WTC11 (cell line): Measurements from ENCODE around the gene AOAH. TPM values are rescaled to one million over a fixed set of nuclear protein-coding genes. Genes with fewer than 3 reads are reported as not detected.

Experiments
- ATAC-seq: fragments of 200-7000 bp; cut with Tn5 transposase; 2 replicates; pipeline ENCODE4 v1.10.0; 2021; ENCODE audit warnings: mild to moderate bottlenecking, moderate library complexity
- CTCF ChIA-PET: fragments of 300-600 bp; sonication (Branson Sonifier 250); formaldehyde crosslinking; loops from one replicate; lab custom pipeline; 2021; ENCODE audit warnings: antibody characterized with exemption; lab: Charles Lee
- POLR2A ChIA-PET: fragments of 350-600 bp; sonication (Branson Sonifier 250); formaldehyde crosslinking; loops from one replicate; lab custom pipeline; 2021; ENCODE audit warnings: antibody characterized with exemption; lab: Charles Lee
- DNase-seq: peaks from one replicate; pipeline ENCODE4 v3.0.0; 2021; ENCODE audit warnings: low spot score
- H3K27ac Mint-ChIP-seq: 2 replicates; pipeline ENCODE4 v1.8.0; 2021; ENCODE audit warnings: mixed read lengths
- H3K27me3 Mint-ChIP-seq: 2 replicates; pipeline ENCODE4 v1.8.0; 2021; ENCODE audit warnings: low read depth, mild to moderate bottlenecking, moderate library complexity, mixed read lengths
- H3K36me3 Mint-ChIP-seq: 2 replicates; pipeline ENCODE4 v1.8.0; 2021; ENCODE audit warnings: mixed read lengths
- H3K4me1 Mint-ChIP-seq: 2 replicates; pipeline ENCODE4 v1.8.0; 2022; ENCODE audit warnings: mixed read lengths
- H3K4me3 Mint-ChIP-seq: 2 replicates; pipeline ENCODE4 v1.8.0; 2021; ENCODE audit warnings: mild to moderate bottlenecking, moderate library complexity, mixed read lengths
- H3K9me3 Mint-ChIP-seq: 2 replicates; pipeline ENCODE4 v1.8.0; 2021; ENCODE audit warnings: mixed read lengths
- GRHL2 ChIP-seq: fragments of 250-450 bp; sonication (Bioruptor Pico); IDR thresholded peaks from 2 replicates; pipeline ENCODE4 v1.8.0; 2022; ENCODE audit warnings: mild to moderate bottlenecking, moderate library complexity; ENCODE audit not compliant: insufficient replicate concordance, severe bottlenecking
- GTF2I ChIP-seq: fragments of 250-450 bp; sonication (Bioruptor Pico); conservative IDR thresholded peaks from 2 replicates; pipeline ENCODE4 v1.4.0; 2021; ENCODE audit warnings: mild to moderate bottlenecking
- KAT7 ChIP-seq: sonication (generic); formaldehyde crosslinking; IDR thresholded peaks from 2 replicates; pipeline ENCODE4 v1.8.1; 2023; ENCODE audit warnings: missing genetic modification reagents, mild to moderate bottlenecking, borderline replicate concordance
- NFYB ChIP-seq: sonication (generic); formaldehyde crosslinking; conservative IDR thresholded peaks from 2 replicates; pipeline ENCODE4 v1.8.0; 2022; ENCODE audit warnings: low read depth, missing genetic modification reagents
- OVOL2 ChIP-seq: fragments of 250-450 bp; sonication (Bioruptor Pico); IDR thresholded peaks from 2 replicates; pipeline ENCODE4 v1.9.0; 2021; ENCODE audit warnings: mild to moderate bottlenecking, borderline replicate concordance
- TP53 ChIP-seq: sonication (generic); formaldehyde crosslinking; IDR thresholded peaks from 2 replicates; pipeline ENCODE4 v1.8.1; 2023; ENCODE audit warnings: mild to moderate bottlenecking, missing genetic modification reagents
- ZBTB21 ChIP-seq: sonication (generic); formaldehyde crosslinking; IDR thresholded peaks from 2 replicates; pipeline ENCODE4 v1.8.1; 2023; ENCODE audit warnings: mild to moderate bottlenecking, missing genetic modification reagents, borderline replicate concordance
- ZNF138 ChIP-seq: sonication (generic); formaldehyde crosslinking; conservative IDR thresholded peaks from 2 replicates; pipeline ENCODE4 v1.8.1; 2022; ENCODE audit warnings: mild to moderate bottlenecking, moderate library complexity, missing genetic modification reagents
- ZNF263 ChIP-seq: sonication (generic); formaldehyde crosslinking; IDR thresholded peaks from 2 replicates; pipeline ENCODE4 v1.8.1; 2022; ENCODE audit warnings: low read depth, mild to moderate bottlenecking, moderate library complexity, missing genetic modification reagents
- total RNA-seq: library from RNA; stranded (reverse); gene quantifications from 3 replicates; pipeline ENCODE4 v1.2.3, GENCODE V29; 2021
- TF ChIP-seq, protein P1 (sequence below): fragments of 250-450 bp; sonication (Bioruptor Pico); IDR thresholded peaks from 2 replicates; pipeline ENCODE4 v1.9.0; 2021; ENCODE audit warnings: mild to moderate bottlenecking
- TF ChIP-seq, protein P2 (sequence below): sonication (generic); formaldehyde crosslinking; IDR thresholded peaks from 2 replicates; pipeline ENCODE4 v1.8.1; 2022; ENCODE audit warnings: low read depth, missing genetic modification reagents, borderline replicate concordance
- TF ChIP-seq, protein P3 (sequence below): sonication (generic); formaldehyde crosslinking; IDR thresholded peaks from 2 replicates; pipeline ENCODE4 v1.8.1; 2022; ENCODE audit warnings: missing genetic modification reagents, borderline replicate concordance
- TF ChIP-seq, protein P4 (sequence below): fragments of 250-450 bp; sonication (Bioruptor Pico); IDR thresholded peaks from 2 replicates; pipeline ENCODE4 v1.9.0; 2021; ENCODE audit warnings: mild to moderate bottlenecking
- TF ChIP-seq, protein P5 (sequence below): sonication (generic); formaldehyde crosslinking; IDR thresholded peaks from 2 replicates; pipeline ENCODE4 v1.8.0; 2023; ENCODE audit warnings: mild to moderate bottlenecking, missing genetic modification reagents
- TF ChIP-seq, protein P6 (sequence below): sonication (generic); formaldehyde crosslinking; IDR thresholded peaks from 2 replicates; pipeline ENCODE4 v1.8.0; 2022; ENCODE audit warnings: mild to moderate bottlenecking, missing genetic modification reagents
- TF ChIP-seq, protein P7 (sequence below): sonication (generic); formaldehyde crosslinking; IDR thresholded peaks from 2 replicates; pipeline ENCODE4 v1.8.1; 2023; ENCODE audit warnings: mild to moderate bottlenecking, missing genetic modification reagents, borderline replicate concordance
- TF ChIP-seq, protein P8 (sequence below): sonication (generic); formaldehyde crosslinking; conservative IDR thresholded peaks from 2 replicates; pipeline ENCODE4 v1.8.1; 2022; ENCODE audit warnings: mild to moderate bottlenecking, missing genetic modification reagents

AOAH gene
- total RNA-seq, 1 experiment from 2014 or later: 0.31 TPM

DNA sequence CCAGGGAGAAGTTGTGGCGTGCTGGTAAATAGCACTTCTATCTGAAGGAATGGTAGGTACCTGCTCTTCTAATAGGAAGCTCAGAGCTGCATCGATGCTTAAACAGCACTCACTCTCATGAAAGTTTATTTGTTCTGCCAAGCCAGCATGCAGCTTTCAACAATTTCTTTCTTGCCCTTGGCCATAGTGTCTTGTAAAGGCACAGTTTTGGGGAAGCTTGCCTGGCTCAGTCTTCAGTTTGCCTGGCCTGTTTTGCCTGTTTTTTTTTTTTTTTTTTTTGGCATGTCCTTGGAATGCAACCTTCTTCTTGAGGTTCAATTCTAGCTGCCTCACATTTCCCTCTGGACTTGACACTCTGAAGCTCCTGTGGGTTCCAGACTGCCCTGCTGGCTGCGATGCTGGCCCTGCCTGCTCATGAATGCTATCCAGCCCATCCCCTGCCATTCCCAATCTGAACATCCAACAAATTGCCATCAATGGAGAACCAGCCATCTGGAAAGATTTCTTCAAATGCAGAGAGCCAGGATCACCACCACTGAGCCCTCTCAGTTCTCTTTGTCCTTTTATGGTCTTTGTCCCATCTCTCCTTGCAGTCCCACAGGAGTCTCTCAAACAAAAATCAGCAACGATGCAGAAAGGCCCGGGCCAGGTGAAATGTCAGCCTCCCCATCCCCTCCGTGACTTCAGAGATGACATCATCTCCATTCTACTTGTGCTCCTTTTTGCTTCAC, 200.8 kb downstream of the AOAH start (continued):
- TF ChIP-seq, protein P1, sequence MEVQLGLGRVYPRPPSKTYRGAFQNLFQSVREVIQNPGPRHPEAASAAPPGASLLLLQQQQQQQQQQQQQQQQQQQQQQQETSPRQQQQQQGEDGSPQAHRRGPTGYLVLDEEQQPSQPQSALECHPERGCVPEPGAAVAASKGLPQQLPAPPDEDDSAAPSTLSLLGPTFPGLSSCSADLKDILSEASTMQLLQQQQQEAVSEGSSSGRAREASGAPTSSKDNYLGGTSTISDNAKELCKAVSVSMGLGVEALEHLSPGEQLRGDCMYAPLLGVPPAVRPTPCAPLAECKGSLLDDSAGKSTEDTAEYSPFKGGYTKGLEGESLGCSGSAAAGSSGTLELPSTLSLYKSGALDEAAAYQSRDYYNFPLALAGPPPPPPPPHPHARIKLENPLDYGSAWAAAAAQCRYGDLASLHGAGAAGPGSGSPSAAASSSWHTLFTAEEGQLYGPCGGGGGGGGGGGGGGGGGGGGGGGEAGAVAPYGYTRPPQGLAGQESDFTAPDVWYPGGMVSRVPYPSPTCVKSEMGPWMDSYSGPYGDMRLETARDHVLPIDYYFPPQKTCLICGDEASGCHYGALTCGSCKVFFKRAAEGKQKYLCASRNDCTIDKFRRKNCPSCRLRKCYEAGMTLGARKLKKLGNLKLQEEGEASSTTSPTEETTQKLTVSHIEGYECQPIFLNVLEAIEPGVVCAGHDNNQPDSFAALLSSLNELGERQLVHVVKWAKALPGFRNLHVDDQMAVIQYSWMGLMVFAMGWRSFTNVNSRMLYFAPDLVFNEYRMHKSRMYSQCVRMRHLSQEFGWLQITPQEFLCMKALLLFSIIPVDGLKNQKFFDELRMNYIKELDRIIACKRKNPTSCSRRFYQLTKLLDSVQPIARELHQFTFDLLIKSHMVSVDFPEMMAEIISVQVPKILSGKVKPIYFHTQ (CRISPR knock-in tag): no peak
- TF ChIP-seq, protein P2, sequence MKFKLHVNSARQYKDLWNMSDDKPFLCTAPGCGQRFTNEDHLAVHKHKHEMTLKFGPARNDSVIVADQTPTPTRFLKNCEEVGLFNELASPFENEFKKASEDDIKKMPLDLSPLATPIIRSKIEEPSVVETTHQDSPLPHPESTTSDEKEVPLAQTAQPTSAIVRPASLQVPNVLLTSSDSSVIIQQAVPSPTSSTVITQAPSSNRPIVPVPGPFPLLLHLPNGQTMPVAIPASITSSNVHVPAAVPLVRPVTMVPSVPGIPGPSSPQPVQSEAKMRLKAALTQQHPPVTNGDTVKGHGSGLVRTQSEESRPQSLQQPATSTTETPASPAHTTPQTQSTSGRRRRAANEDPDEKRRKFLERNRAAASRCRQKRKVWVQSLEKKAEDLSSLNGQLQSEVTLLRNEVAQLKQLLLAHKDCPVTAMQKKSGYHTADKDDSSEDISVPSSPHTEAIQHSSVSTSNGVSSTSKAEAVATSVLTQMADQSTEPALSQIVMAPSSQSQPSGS (CRISPR knock-in tag): no peak

DNA sequence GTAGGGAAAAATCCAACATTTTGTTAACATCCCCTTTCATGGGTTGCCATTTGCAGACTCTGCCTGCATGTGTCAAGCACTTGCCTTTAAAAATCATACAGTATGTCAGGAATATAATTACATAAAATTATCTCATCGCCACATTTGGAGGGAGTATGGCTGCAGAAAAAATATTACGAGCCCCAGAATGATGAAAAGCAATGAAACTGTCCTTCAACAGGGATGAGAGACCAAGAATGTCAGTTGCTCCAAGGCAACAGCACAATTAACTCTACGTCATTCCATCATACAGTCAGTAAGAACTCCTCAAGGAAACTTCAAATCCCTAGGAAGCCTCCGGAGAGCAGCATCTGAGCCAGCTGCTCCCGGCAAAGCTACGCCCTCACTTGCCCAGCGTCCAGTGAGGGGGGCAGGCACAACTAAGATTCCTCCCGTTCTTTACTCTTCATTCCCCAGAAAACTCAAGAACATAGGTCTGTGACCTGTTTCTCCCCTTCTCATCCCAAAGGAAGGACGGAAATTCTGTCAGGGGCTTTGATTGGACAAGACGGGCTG, 201.8 kb downstream of the AOAH start:
- H3K36me3 Mint-ChIP-seq: no peaks in the 10 kb centered on the region
- no peak overlapping the region for H3K27ac Mint-ChIP-seq
- ChIA-PET POLR2A (no interaction called here), CTCF (interaction anchor here (1.0 to 2.6 kb wide), 3 partner anchors 12 to 149 kb away, joined by 4 to 10 read pairs (median 6); no protein-coding TSS in a partner anchor)
- H3K9me3 Mint-ChIP-seq: no peaks in the 10 kb centered on the region
- no peak overlapping the region for H3K4me3 Mint-ChIP-seq
- no peaks in the 10 kb centered on the region for H3K27me3 Mint-ChIP-seq
- peaks cover 4% of the 10 kb centered on the region for H3K4me1 Mint-ChIP-seq
- ATAC-seq (no peak), DNase-seq (no peak)
- TF ChIP-seq GTF2I (CRISPR knock-in tag): no peak
- no peak for TF ChIP-seq TP53 (CRISPR knock-in tag)
- TF ChIP-seq ZNF263 (CRISPR knock-in tag): no peak
- no peak for TF ChIP-seq KAT7 (CRISPR knock-in tag)
- TF ChIP-seq, protein P3, sequence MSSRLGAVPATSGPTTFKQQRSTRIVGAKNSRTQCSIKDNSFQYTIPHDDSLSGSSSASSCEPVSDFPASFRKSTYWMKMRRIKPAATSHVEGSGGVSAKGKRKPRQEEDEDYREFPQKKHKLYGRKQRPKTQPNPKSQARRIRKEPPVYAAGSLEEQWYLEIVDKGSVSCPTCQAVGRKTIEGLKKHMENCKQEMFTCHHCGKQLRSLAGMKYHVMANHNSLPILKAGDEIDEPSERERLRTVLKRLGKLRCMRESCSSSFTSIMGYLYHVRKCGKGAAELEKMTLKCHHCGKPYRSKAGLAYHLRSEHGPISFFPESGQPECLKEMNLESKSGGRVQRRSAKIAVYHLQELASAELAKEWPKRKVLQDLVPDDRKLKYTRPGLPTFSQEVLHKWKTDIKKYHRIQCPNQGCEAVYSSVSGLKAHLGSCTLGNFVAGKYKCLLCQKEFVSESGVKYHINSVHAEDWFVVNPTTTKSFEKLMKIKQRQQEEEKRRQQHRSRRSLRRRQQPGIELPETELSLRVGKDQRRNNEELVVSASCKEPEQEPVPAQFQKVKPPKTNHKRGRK (CRISPR knock-in tag): no peak
- TF ChIP-seq, protein P4, sequence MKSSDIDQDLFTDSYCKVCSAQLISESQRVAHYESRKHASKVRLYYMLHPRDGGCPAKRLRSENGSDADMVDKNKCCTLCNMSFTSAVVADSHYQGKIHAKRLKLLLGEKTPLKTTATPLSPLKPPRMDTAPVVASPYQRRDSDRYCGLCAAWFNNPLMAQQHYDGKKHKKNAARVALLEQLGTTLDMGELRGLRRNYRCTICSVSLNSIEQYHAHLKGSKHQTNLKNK (CRISPR knock-in tag): no peak
- no peak for TF ChIP-seq OVOL2 (CRISPR knock-in tag)
- no peak for TF ChIP-seq ZBTB21
- no peak for TF ChIP-seq ZNF138 (CRISPR knock-in tag)
- TF ChIP-seq GRHL2: no peak
- TF ChIP-seq, protein P5, sequence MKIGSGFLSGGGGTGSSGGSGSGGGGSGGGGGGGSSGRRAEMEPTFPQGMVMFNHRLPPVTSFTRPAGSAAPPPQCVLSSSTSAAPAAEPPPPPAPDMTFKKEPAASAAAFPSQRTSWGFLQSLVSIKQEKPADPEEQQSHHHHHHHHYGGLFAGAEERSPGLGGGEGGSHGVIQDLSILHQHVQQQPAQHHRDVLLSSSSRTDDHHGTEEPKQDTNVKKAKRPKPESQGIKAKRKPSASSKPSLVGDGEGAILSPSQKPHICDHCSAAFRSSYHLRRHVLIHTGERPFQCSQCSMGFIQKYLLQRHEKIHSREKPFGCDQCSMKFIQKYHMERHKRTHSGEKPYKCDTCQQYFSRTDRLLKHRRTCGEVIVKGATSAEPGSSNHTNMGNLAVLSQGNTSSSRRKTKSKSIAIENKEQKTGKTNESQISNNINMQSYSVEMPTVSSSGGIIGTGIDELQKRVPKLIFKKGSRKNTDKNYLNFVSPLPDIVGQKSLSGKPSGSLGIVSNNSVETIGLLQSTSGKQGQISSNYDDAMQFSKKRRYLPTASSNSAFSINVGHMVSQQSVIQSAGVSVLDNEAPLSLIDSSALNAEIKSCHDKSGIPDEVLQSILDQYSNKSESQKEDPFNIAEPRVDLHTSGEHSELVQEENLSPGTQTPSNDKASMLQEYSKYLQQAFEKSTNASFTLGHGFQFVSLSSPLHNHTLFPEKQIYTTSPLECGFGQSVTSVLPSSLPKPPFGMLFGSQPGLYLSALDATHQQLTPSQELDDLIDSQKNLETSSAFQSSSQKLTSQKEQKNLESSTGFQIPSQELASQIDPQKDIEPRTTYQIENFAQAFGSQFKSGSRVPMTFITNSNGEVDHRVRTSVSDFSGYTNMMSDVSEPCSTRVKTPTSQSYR (CRISPR knock-in tag): no peak
- TF ChIP-seq NFYB (CRISPR knock-in tag): no peak
- TF ChIP-seq, protein P6, sequence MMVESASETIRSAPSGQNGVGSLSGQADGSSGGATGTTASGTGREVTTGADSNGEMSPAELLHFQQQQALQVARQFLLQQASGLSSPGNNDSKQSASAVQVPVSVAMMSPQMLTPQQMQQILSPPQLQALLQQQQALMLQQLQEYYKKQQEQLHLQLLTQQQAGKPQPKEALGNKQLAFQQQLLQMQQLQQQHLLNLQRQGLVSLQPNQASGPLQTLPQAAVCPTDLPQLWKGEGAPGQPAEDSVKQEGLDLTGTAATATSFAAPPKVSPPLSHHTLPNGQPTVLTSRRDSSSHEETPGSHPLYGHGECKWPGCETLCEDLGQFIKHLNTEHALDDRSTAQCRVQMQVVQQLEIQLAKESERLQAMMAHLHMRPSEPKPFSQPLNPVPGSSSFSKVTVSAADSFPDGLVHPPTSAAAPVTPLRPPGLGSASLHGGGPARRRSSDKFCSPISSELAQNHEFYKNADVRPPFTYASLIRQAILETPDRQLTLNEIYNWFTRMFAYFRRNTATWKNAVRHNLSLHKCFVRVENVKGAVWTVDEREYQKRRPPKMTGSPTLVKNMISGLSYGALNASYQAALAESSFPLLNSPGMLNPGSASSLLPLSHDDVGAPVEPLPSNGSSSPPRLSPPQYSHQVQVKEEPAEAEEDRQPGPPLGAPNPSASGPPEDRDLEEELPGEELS: no peak
- TF ChIP-seq, protein P7, sequence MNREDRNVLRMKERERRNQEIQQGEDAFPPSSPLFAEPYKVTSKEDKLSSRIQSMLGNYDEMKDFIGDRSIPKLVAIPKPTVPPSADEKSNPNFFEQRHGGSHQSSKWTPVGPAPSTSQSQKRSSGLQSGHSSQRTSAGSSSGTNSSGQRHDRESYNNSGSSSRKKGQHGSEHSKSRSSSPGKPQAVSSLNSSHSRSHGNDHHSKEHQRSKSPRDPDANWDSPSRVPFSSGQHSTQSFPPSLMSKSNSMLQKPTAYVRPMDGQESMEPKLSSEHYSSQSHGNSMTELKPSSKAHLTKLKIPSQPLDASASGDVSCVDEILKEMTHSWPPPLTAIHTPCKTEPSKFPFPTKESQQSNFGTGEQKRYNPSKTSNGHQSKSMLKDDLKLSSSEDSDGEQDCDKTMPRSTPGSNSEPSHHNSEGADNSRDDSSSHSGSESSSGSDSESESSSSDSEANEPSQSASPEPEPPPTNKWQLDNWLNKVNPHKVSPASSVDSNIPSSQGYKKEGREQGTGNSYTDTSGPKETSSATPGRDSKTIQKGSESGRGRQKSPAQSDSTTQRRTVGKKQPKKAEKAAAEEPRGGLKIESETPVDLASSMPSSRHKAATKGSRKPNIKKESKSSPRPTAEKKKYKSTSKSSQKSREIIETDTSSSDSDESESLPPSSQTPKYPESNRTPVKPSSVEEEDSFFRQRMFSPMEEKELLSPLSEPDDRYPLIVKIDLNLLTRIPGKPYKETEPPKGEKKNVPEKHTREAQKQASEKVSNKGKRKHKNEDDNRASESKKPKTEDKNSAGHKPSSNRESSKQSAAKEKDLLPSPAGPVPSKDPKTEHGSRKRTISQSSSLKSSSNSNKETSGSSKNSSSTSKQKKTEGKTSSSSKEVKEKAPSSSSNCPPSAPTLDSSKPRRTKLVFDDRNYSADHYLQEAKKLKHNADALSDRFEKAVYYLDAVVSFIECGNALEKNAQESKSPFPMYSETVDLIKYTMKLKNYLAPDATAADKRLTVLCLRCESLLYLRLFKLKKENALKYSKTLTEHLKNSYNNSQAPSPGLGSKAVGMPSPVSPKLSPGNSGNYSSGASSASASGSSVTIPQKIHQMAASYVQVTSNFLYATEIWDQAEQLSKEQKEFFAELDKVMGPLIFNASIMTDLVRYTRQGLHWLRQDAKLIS (CRISPR knock-in tag): no peak
- TF ChIP-seq, protein P8, sequence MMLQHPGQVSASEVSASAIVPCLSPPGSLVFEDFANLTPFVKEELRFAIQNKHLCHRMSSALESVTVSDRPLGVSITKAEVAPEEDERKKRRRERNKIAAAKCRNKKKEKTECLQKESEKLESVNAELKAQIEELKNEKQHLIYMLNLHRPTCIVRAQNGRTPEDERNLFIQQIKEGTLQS (CRISPR knock-in tag): no peak
